ENCODE data around the gene CENPT. TPM values are rescaled to one million over a fixed set of nuclear protein-coding genes. Genes with fewer than 3 reads are reported as not detected.

CENPT gene
- total and polyA plus RNA-seq, 2 of the 13 experiments (the other 11 are each of a cell fraction or from before 2014, with no cell fraction given): 40.9 to 43.3 TPM

DNA sequence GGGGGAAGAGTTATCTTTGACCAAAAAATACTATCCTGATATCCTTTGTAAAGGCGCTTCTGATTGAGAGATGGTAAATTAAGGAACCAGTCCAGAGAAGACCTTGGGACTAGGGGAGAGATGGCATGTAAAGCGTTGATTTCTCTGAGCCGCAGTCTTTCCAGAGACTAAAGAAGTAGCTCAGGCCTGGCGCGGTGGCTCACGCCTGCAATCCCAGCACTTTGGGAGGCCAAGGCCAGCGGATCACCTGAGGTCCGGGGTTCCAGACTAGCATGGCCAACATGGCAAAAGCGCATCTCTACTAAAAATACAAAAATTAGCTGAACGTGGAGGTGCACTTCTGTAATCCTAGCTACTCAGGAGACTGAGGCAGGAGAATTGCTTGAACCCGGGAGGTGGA is 625 bp upstream of the CENPT start:
- no peak for FAIRE-seq
- WGBS (ENCODE audit: low lambda C conversion rate): 83% methylated on average over 11 of the region's 11 CpGs
- TF ChIP-seq ZNF749 (CRISPR knock-in tag; IDR thresholded peaks at IDR 0.05; ENCODE audit: borderline replicate concordance): no peak
- no peak for TF ChIP-seq NBN (conservative IDR thresholded peaks at IDR 0.05)
- TF ChIP-seq, protein P1, sequence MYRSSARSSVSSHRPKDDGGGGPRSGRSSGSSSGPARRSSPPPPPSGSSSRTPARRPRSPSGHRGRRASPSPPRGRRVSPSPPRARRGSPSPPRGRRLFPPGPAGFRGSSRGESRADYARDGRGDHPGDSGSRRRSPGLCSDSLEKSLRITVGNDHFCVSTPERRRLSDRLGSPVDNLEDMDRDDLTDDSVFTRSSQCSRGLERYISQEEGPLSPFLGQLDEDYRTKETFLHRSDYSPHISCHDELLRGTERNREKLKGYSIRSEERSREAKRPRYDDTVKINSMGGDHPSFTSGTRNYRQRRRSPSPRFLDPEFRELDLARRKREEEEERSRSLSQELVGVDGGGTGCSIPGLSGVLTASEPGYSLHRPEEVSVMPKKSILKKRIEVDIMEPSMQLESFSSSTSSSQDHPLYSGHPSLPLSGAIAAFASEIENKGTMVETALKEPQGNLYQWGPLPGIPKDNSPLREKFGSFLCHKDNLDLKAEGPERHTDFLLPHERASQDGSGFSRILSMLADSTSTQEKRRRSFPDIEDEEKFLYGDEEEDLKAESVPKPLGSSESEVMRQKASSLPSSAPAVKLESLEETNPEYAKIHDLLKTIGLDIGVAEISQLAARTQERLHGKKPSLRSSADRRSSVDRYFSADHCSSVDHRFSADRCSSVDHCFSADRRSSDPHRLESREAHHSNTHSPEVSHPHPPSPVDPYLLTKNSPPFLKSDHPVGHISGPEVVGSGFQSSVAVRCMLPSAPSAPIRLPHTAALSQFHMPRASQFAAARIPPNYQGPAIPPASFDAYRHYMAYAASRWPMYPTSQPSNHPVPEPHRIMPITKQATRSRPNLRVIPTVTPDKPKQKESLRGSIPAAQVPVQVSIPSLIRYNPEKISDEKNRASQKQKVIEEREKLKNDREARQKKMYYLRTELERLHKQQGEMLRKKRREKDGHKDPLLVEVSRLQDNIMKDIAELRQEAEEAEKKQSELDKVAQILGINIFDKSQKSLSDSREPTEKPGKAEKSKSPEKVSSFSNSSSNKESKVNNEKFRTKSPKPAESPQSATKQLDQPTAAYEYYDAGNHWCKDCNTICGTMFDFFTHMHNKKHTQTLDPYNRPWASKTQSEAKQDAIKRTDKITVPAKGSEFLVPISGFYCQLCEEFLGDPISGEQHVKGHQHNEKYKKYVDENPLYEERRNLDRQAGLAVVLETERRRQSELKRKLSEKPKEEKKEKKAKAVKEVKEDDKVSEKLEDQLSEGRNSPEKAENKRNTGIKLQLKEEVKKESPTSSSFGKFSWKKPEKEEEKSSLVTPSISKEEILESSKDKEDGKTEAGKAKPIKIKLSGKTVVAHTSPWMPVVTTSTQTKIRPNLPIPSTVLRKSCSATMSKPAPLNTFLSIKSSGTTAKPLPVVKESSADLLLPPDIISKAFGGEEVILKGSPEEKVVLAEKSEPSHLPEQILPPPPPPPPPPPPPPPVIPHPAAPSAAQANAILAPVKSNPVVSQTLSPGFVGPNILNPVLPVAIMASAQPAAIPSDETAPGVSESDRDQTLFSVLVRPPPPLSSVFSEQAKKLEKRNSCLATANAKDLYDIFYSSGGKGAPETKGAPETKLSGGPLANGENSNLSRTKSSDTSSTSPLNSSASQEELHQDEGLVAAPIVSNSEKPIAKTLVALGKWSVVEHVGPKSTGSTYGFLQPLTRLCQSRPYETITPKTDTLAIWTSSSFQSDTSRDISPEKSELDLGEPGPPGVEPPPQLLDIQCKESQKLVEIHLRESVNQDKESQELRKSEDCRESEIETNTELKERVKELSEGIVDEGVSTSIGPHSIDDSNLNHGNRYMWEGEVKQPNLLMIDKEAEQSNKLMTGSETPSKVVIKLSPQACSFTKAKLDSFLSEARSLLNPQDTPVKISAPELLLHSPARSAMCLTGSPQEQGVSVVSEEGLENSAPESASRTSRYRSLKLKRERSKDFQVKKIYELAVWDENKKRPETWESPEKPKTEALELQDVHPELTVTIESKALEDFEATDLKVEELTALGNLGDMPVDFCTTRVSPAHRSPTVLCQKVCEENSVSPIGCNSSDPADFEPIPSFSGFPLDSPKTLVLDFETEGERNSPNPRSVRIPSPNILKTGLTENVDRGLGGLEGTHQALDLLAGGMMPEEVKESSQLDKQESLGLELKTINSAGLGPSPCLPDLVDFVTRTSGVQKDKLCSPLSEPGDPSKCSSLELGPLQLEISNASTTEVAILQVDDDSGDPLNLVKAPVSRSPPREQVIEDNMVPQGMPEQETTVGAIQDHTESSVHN (CRISPR knock-in tag; IDR thresholded peaks at IDR 0.05): 0 out of 2 replicates have a peak, but pooled peaks have one; percentile 54
- no peak for TF ChIP-seq ADNP (CRISPR knock-in tag; IDR thresholded peaks at IDR 0.05)
- TF ChIP-seq MEIS1 (CRISPR knock-in tag; IDR thresholded peaks at IDR 0.05; ENCODE audit: borderline replicate concordance): 0 out of 2 replicates have a peak, but pooled peaks have one; percentile 10
- TF ChIP-seq, protein P2, sequence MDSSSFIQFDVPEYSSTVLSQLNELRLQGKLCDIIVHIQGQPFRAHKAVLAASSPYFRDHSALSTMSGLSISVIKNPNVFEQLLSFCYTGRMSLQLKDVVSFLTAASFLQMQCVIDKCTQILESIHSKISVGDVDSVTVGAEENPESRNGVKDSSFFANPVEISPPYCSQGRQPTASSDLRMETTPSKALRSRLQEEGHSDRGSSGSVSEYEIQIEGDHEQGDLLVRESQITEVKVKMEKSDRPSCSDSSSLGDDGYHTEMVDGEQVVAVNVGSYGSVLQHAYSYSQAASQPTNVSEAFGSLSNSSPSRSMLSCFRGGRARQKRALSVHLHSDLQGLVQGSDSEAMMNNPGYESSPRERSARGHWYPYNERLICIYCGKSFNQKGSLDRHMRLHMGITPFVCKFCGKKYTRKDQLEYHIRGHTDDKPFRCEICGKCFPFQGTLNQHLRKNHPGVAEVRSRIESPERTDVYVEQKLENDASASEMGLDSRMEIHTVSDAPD (CRISPR knock-in tag; IDR thresholded peaks at IDR 0.05): no peak
- no peak for TF ChIP-seq MED8 (CRISPR knock-in tag; IDR thresholded peaks at IDR 0.05; ENCODE audit: insufficient replicate concordance)
- no peak for TF ChIP-seq NFE2 (CRISPR knock-in tag; IDR thresholded peaks at IDR 0.05)
- TF ChIP-seq ZNF207 (IDR thresholded peaks at IDR 0.05; ENCODE audit: borderline replicate concordance): no peak
- TF ChIP-seq U2AF1 (optimal IDR thresholded peaks at IDR 0.05; ENCODE audit: low read depth, low read length): no peak
- no peak for TF ChIP-seq ZNF138 (CRISPR knock-in tag; IDR thresholded peaks at IDR 0.05; ENCODE audit: low read depth)
- TF ChIP-seq, protein P3, sequence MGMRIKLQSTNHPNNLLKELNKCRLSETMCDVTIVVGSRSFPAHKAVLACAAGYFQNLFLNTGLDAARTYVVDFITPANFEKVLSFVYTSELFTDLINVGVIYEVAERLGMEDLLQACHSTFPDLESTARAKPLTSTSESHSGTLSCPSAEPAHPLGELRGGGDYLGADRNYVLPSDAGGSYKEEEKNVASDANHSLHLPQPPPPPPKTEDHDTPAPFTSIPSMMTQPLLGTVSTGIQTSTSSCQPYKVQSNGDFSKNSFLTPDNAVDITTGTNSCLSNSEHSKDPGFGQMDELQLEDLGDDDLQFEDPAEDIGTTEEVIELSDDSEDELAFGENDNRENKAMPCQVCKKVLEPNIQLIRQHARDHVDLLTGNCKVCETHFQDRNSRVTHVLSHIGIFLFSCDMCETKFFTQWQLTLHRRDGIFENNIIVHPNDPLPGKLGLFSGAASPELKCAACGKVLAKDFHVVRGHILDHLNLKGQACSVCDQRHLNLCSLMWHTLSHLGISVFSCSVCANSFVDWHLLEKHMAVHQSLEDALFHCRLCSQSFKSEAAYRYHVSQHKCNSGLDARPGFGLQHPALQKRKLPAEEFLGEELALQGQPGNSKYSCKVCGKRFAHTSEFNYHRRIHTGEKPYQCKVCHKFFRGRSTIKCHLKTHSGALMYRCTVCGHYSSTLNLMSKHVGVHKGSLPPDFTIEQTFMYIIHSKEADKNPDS (CRISPR knock-in tag; IDR thresholded peaks at IDR 0.05): no peak

More for the DNA sequence above, 625 bp upstream of the CENPT start:
- no peaks in the 10 kb centered on the region; a peak in 1 of 5 replicates for H3K27me3 ChIP-seq (ENCODE audit: control insufficient read depth in 1 of 2, insufficient read depth in 2 of 2, low read length in 2 of 2)
- peaks cover 0 to 8% of the 10 kb centered on the region in 2 experiments; a peak in 3 of 5 replicates for H3K36me3 ChIP-seq (replicated peaks in 1 of 2; ENCODE audit: control insufficient read depth in 1 of 2, insufficient read depth in 2 of 2, low read length in 2 of 2)
- H3K79me2 ChIP-seq (ENCODE audit: insufficient read depth, low read length): peaks cover 81% of the 10 kb centered on the region
- H3K4me3 ChIP-seq (replicated peaks in 1 of 3; ENCODE audit: insufficient read depth in 1 of 3, low read depth in 2 of 3, low read length in 3 of 3): peak overlapping the region; percentile 97 to 99 (median 97)
- peak overlapping the region; percentile 99 for H3K9ac ChIP-seq (ENCODE audit: insufficient read depth, low read depth, low read length)
- intact Hi-C loops (cut with micrococcal nuclease; ENCODE audit: unreplicated experiment) (no loop called here), in situ Hi-C loops (cut with HindIII; ENCODE audit: extremely low pct_ligation_motif_present, low pct_unique_long_range_greater_than_20kb) (no loop called here)
- no peak for ATAC-seq
- H4K20me1 ChIP-seq (ENCODE audit: insufficient read depth, low read length): peaks cover 36% of the 10 kb centered on the region
- BruUV-seq (replicated peaks): no TSS peak
- ChIA-PET POLR2A (interaction anchor here (1.2 to 6.2 kb wide), 2 partner anchors 10 to 14 kb away, joined by 4 to 47 read pairs; no protein-coding TSS in a partner anchor), CTCF (ENCODE audit: low intra/inter-chr PET ratio, low total read pairs) (no interaction called here)
- no peak overlapping the region for H2AFZ ChIP-seq (ENCODE audit: low read length)
- peak overlapping the region; percentile 88 for H3K27ac ChIP-seq (ENCODE audit: extremely low read length, insufficient read depth, low read length)
- peak overlapping the region; percentile 85 for H3K4me2 ChIP-seq (ENCODE audit: low read depth, low read length)
- peaks cover 45% of the 10 kb centered on the region for H3K4me1 ChIP-seq (ENCODE audit: insufficient read depth, low read length)
- DNase-seq (ENCODE audit: low spot score): no peak
- H3K9me3 ChIP-seq (ENCODE audit: low read length): no peaks in the 10 kb centered on the region
